A549 treated with Mapracorat at 1 μM for 4 hours (cell line): ENCODE data around the gene METTL8. TPM values are rescaled to one million over a fixed set of nuclear protein-coding genes. Genes with fewer than 3 reads are reported as not detected.

Experiments used
- total RNA-seq: library from RNA; stranded (reverse); fragments of 200-300 nt; extraction: Qiagen RNA extraction; gene quantifications from 5 replicates; pipeline ENCODE4 v1.2.3, GENCODE V29; 2022

The METTL8 gene
- total RNA-seq: 21.4 to 30.8 TPM (median 26.0 TPM) in 5 replicates

DNA sequence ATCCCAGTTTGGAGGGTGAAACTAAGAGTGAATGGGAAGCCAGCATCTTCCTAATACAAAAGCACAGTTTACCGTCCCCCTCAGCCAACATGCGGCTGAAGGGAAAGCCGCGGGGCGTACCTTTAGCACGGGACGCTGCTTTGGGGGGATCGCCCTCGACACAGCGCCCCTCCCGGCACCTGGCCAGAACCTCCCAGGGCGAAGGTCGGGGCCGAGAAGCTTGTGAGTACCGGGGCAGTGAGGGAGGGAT is at the start of gene METTL8:
Gene METTL8, minus strand, starts transcription at position 228 of the 250 bp plus-strand sequence. CDS start 41,805 bp downstream, outside the sequence.

DNA sequence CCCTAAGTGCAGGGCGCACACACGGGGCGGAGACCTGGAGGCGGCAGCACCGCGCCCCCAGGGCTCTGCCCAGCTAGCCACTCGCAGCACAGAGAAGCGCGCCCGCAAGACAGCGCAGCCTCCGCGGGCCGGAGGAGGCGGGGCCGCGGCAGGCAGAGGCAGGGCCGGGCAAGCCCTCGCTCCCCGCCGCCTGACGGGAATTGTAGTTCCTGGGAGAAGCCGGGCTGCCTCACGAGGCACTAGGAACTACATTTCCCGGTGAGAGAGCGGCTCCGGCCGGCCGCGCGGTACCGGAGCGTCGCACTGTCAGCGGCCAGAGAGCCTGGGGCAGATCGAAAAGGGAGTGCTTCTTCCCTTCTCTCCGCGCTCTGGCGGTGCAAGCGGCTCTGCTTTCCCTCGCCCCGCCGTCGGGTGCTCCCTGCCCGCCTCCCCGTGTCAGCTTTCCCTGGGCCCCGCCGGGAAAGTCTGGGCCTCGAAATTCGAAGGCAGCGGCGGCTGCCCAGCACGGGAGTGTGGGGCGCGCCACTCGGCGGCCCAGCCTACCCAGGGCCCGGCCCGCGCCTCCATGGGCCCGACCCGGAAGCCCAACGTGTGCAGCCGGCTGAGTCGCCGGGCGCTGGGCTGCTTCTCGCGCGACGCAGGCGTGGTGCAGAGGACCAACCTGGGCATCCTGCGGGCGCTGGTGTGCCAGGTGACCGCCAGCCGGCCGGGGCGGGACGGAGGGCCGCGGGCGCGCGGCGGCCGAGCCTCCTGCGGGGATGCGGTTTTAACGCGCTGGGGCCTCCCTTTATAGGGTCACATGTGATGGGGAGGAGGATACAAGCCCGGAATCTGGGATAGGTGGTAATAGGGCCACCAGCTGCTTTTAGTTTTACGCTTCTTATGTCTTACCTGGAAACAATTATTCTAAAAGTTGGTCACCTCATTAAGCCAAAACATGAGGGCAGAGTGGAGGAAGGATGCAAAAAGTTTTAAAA is 511 bp upstream of the METTL8 start, which contains the start of gene DCAF17:
Gene DCAF17, plus strand, starts transcription at position 214 of the 977 bp plus-strand sequence. Its CDS starts 352 bp downstream, at position 566.

Other genes with a start within 250 kb of the METTL8 start
- gene DCAF17, start 236 bp upstream of the METTL8 start, total RNA-seq: 7.7 to 10.9 TPM (median 8.7 TPM) in 5 replicates
- 25.8 to 34.2 TPM (median 31.4 TPM) in 5 replicates for gene CYBRD1, start 88.5 kb upstream of the METTL8 start, total RNA-seq